GM12864 (cell line): ENCODE results near the gene UQCC3.

Experiments
- DNase-seq: peaks from one replicate; pipeline ENCODE4 v3.0.0-alpha.2; 2011; ENCODE audit warnings: low read depth
- H3K4me3 ChIP-seq: 2 replicates; pipeline ENCODE4 v1.5.1; 2011; ENCODE audit warnings: mild to moderate bottlenecking, low read depth, low read length, control low read depth
- TF ChIP-seq, protein P1 (sequence below): IDR thresholded peaks from 2 replicates; pipeline ENCODE4 v1.5.1; 2011; ENCODE audit warnings: low read depth, mild to moderate bottlenecking, moderate library complexity, low read length, control low read depth, inconsistent platforms; ENCODE audit errors: missing control alignments

UQCC3 gene, protein sequence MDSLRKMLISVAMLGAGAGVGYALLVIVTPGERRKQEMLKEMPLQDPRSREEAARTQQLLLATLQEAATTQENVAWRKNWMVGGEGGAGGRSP

DNA sequence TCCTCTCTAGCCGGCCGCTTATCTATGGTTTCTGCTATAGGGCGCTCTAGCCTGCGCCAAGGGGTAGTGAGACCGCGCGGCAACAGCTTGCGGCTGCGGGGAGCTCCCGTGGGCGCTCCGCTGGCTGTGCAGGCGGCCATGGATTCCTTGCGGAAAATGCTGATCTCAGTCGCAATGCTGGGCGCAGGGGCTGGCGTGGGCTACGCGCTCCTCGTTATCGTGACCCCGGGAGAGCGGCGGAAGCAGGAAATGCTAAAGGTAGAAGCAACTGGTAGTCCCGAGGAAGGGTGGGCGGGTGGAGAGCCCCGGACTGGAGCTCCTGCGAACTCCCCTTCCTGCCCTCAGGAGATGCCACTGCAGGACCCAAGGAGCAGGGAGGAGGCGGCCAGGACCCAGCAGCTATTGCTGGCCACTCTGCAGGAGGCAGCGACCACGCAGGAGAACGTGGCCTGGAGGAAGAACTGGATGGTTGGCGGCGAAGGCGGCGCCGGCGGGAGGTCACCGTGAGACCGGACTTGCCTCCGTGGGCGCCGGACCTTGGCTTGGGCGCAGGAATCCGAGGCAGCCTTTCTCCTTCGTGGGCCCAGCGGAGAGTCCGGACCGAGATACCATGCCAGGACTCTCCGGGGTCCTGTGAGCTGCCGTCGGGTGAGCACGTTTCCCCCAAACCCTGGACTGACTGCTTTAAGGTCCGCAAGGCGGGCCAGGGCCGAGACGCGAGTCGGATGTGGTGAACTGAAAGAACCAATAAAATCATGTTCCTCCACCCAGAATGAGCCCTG lies at the start of gene UQCC3, which contains the start of gene LBHD1:
Gene UQCC3, plus strand, starts transcription at position 66 of the 782 bp plus-strand sequence. Its CDS starts 73 bp downstream, at position 139.
Gene LBHD1, minus strand, starts transcription at position 660 of the 782 bp plus-strand sequence. CDS start 2,236 bp downstream, outside the sequence.
- DNase-seq, result peak; percentile 76
- H3K4me3 ChIP-seq, result peak within 1 kb of the TSS; percentile 88
- TF ChIP-seq, protein P1, sequence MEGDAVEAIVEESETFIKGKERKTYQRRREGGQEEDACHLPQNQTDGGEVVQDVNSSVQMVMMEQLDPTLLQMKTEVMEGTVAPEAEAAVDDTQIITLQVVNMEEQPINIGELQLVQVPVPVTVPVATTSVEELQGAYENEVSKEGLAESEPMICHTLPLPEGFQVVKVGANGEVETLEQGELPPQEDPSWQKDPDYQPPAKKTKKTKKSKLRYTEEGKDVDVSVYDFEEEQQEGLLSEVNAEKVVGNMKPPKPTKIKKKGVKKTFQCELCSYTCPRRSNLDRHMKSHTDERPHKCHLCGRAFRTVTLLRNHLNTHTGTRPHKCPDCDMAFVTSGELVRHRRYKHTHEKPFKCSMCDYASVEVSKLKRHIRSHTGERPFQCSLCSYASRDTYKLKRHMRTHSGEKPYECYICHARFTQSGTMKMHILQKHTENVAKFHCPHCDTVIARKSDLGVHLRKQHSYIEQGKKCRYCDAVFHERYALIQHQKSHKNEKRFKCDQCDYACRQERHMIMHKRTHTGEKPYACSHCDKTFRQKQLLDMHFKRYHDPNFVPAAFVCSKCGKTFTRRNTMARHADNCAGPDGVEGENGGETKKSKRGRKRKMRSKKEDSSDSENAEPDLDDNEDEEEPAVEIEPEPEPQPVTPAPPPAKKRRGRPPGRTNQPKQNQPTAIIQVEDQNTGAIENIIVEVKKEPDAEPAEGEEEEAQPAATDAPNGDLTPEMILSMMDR, result no peak

DNA sequence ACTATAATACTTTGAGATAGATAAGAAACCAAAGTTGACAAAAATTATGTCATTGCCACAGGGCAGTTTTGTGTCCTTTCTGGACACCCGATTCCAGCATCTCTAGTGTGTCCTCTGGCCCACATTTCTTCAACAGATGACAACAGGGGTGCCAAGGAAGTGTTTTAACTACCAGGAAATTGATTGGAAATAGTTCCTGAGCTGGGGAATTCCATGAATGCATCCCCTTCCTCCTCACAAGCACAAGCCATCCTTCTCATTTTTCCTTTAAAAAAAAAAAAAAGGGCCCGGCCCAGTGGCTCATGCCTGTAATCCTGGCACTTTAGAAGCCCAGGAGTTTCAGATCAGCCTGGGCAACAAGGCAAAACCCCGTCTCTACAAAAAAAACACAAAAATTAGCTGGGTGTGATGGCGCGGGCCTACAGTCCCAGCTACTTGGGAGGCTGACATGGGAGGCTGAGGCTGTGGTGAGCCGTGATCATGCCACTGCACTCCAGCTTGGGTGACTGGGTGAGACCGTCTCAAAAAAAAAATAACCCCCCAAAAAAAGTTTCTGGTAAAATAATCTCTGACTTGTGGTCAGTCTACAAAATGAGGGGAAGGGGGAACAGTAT lies 48.9 kb upstream of the UQCC3 start:
- no peak overlapping the region for H3K4me3 ChIP-seq
- no peak for DNase-seq
- TF ChIP-seq, protein P1, result no peak

DNA sequence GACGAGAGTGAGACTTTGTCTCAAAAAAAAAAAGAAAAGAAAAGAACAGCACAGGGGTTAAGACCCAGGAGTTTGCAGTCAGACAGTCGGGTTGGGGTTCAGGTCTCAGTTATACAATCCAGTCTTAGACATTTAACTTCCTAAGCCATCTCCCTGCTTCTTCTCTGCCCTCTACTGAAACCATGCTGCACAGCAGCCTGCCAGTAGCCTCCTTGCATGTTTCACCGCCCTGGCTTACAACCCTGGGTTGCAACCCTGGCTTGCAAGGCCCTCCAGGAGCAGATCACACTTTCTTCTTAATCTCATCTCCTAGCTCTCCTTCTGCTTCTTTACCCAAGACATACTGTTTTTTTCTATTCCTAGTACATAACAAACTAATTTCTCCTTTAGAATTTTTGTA lies 43.8 kb upstream of the UQCC3 start:
- H3K4me3 ChIP-seq, result no peak overlapping the region
- TF ChIP-seq, protein P1, result no peak
- no peak for DNase-seq

DNA sequence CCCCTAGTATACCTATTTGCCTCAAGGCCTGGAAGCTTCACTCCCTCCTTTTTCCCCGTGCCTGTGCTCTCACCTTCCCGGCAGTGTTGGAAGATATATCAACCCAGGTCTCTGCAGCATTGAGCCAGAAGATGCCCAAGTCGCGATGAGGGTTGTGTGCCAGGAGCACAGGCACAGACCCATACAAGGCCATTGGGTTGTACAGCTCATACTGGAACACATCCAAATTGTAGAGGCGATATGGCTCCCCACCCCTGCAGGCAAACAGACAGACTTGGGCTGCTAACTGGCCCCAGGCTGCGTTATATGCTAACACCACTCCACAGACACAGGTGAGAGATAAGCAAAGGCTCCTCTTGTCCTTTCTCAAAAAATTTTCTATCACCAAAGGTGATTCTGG lies 39.0 kb upstream of the UQCC3 start:
- H3K4me3 ChIP-seq, result no peak overlapping the region
- TF ChIP-seq, protein P1, result no peak

DNA sequence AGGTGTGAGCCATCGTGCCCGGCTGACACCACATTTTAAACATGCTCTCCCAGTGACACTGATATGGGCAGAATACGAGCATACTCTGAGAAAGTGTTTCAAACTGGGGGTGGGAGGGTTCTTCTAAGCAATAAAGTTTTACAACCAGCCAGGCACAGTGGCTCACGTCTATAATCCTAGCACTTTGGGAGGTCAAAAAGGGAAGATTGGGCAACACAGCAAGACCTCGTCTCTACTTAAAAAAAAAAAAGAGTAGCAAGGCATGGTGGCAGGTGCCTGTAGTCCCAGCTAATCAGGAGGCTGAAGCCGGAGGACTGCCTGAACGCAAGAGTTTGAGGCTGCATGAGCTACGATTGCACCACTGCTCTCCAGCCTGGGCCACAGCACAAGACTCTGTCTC lies 27.3 kb upstream of the UQCC3 start:
- H3K4me3 ChIP-seq, result no peak overlapping the region
- no peak for DNase-seq
- TF ChIP-seq, protein P1, result no peak

More for the DNA sequence above, 39.0 kb upstream of the UQCC3 start:
- no peak for DNase-seq

DNA sequence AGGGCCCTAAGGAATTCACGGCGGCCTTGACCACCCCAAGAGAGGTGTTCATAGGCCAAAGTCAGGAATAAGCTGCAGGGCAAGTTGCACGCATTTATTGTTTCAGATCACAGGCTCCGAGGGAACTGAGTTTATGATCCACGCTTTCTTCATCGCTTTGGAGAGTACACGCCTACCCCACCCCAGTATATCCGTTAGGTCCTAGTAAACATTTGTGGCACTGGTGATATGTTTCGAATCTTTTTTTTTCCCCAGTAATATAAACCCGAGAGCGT lies 25.9 kb upstream of the UQCC3 start:
- no peak for DNase-seq
- peak overlapping the region; percentile 76 for H3K4me3 ChIP-seq
- TF ChIP-seq, protein P1, result no peak
